Keratinocyte (primary cell): ENCODE results near the gene MZT2A.
"Not testable (repeated sequence)": the region's sequence is repeated elsewhere in the genome, so short reads cannot be mapped to it uniquely, and the experiment has no call there.

ENCODE experiments used
- CTCF ChIP-seq, 3 experiments: IDR thresholded peaks in 1 of 3; conservative IDR thresholded peaks in 1 of 3; optimal IDR thresholded peaks in 1 of 3; 2 replicates in 2 of 3; 3 replicates in 1 of 3; pipeline versions ENCODE3 to v1.5.1; 2011; ENCODE audit warnings: low read length in 3 of 3, mild to moderate bottlenecking in 3 of 3, moderate library complexity in 2 of 3, control low read depth in 1 of 3, inconsistent platforms in 1 of 3; ENCODE audit not compliant: insufficient read depth in 2 of 3; ENCODE audit errors: extremely low read depth in 1 of 3
- EZH2 ChIP-seq: IDR thresholded peaks from one replicate; pipeline ENCODE4 v1.6.1; 2012; ENCODE audit warnings: inconsistent platforms, mild to moderate bottlenecking, low read length, moderate library complexity

- TF ChIP-seq CTCF (optimal IDR thresholded peaks at IDR 0.05 in 1 of 3, IDR thresholded peaks at IDR 0.05 in 1 of 3, conservative IDR thresholded peaks at IDR 0.05 in 1 of 3; ENCODE audit: extremely low read depth in 1 of 3, insufficient read depth in 2 of 3, low read length in 3 of 3); EZH2: not testable (repeated sequence)
Measured at GRCh38 chr2:131445515-131445797, 46.7 kb downstream of the MZT2A start.
